HCT116 (cell line): ENCODE results near the gene ZNF625. TPM values are rescaled to one million over a fixed set of nuclear protein-coding genes. Genes with fewer than 3 reads are reported as not detected.
A peak's percentile ranks its signal among the peaks of the same experiment; 100 is the strongest.

Experiments used
- ATAC-seq: fragments of 200-7000 bp; cut with Tn5 transposase; 2 replicates; pipeline ENCODE4 v1.9.1; 2020; ENCODE audit warnings: mild to moderate bottlenecking, moderate library complexity
- BruUV-seq: library from RNA; stranded (reverse); fragments of 400-500 nt; replicated peaks from 2 replicates; lab custom pipeline; 2021; lab: Mats Ljungman, UMichigan
- CTCF ChIA-PET: fragments of 300-600 bp; sonication (Branson Sonifier 250); formaldehyde crosslinking; loops from one replicate; lab custom pipeline; 2021; ENCODE audit warnings: antibody characterized with exemption; lab: Charles Lee
- POLR2A ChIA-PET: fragments of 300-600, 350-600 bp; sonication (Branson Sonifier 250); formaldehyde crosslinking; loops from one replicate; lab custom pipeline; 2021; ENCODE audit warnings: antibody characterized with exemption; lab: Charles Lee
- RAD21 ChIA-PET, 2 experiments: fragments of 300-600 bp; sonication (Branson Sonifier 250); formaldehyde crosslinking; loops; one replicate each; lab custom pipeline; 2023; ENCODE audit warnings: low total read pairs in 2 of 2; ENCODE audit not compliant: uncharacterized antibody in 2 of 2, unreplicated experiment in 2 of 2, low non-redundant PET in 1 of 2; lab: Charles Lee
- DNase-seq: peaks from one replicate; pipeline ENCODE4 v3.0.0-alpha.2; 2010; ENCODE audit warnings: low read depth, low spot score
- H2AFZ ChIP-seq: fragments of 200-600 bp; shearing (Covaris generic), sonication (generic); 2 replicates; pipeline ENCODE4 v1.6.1; 2017; ENCODE audit warnings: low read depth, mixed run types, mixed read lengths, antibody characterized with exemption, low read length; ENCODE audit not compliant: poor library complexity, severe bottlenecking
- H3K27ac ChIP-seq: 2 replicates; pipeline ENCODE4 v1.5.1; 2012; ENCODE audit warnings: low read depth, low read length
- H3K27me3 ChIP-seq: fragments of 200-600 bp; sonication (generic); 2 replicates; pipeline ENCODE4 v1.6.1; 2016; ENCODE audit warnings: mixed run types, low read length, mixed read lengths; ENCODE audit not compliant: insufficient read depth
- H3K36me3 ChIP-seq, 2 experiments: fragments of 200-500 bp in 1 of 2; fragments of 200-600 bp in 1 of 2; sonication (Bioruptor generic) in 1 of 2; sonication (generic) in 1 of 2; 2 replicates each; pipeline versions ENCODE4 v1.5.1 to v1.6.1; 2014 to 2016; ENCODE audit warnings: low read length in 2 of 2, inconsistent platforms in 1 of 2, mixed read lengths in 1 of 2, mixed run types in 1 of 2; ENCODE audit not compliant: insufficient read depth in 2 of 2, control insufficient read depth in 1 of 2
- H3K4me1 ChIP-seq, 2 experiments: fragments of 200-600 bp in 1 of 2; sonication (generic) in 1 of 2; 2 replicates each; pipeline versions ENCODE4 v1.5.1 to v1.6.1; 2012 to 2017; ENCODE audit warnings: low read length in 2 of 2, inconsistent platforms in 1 of 2, mild to moderate bottlenecking in 1 of 2, mixed read lengths in 1 of 2, mixed run types in 1 of 2, moderate library complexity in 1 of 2; ENCODE audit not compliant: insufficient read depth in 2 of 2, control insufficient read depth in 1 of 2
- H3K4me2 ChIP-seq: fragments of 200-600 bp; sonication (generic); 2 replicates; pipeline ENCODE4 v1.6.1; 2017; ENCODE audit warnings: mixed run types, low read length, mixed read lengths
- H3K4me3 ChIP-seq, 2 experiments: fragments of 200-600 bp in 1 of 2; sonication (generic) in 1 of 2; replicated peaks in 1 of 2; 2 replicates each; pipeline ENCODE4 v1.5.1; 2011 to 2016; ENCODE audit warnings: low read length in 2 of 2, control low read depth in 1 of 2, low read depth in 1 of 2, mild to moderate bottlenecking in 1 of 2, mixed read lengths in 1 of 2, mixed run types in 1 of 2
- H3K79me2 ChIP-seq: fragments of 200-600 bp; sonication (generic); 2 replicates; pipeline ENCODE4 v1.6.1; 2017; ENCODE audit warnings: mild to moderate bottlenecking, mixed run types, low read length, moderate library complexity, mixed read lengths; ENCODE audit not compliant: insufficient read depth
- H3K9ac ChIP-seq: fragments of 200-600 bp; sonication (generic); 2 replicates; pipeline ENCODE4 v1.6.1; 2016; ENCODE audit warnings: low read length, mixed read lengths
- H3K9me2 ChIP-seq: fragments of 200-600 bp; sonication (generic), shearing (Covaris generic); 2 replicates; pipeline ENCODE4 v1.6.1; 2017; ENCODE audit warnings: mixed run types, mild to moderate bottlenecking, moderate library complexity; ENCODE audit not compliant: insufficient read depth
- H3K9me3 ChIP-seq, 2 experiments: fragments of 200-500 bp in 1 of 2; fragments of 200-600 bp in 1 of 2; sonication (Bioruptor generic) in 1 of 2; sonication (generic) in 1 of 2; 2 replicates each; pipeline ENCODE4 v1.6.1; 2014 to 2017; ENCODE audit warnings: low read length in 2 of 2, mixed read lengths in 2 of 2, inconsistent platforms in 1 of 2, low read depth in 1 of 2, mild to moderate bottlenecking in 1 of 2, mixed run types in 1 of 2, moderate library complexity in 1 of 2; ENCODE audit not compliant: control insufficient read depth in 1 of 2, insufficient read depth in 1 of 2
- H4K20me1 ChIP-seq: fragments of 200-600 bp; sonication (generic), shearing (Covaris generic); 2 replicates; pipeline ENCODE4 v1.6.1; 2017; ENCODE audit warnings: mixed run types, mild to moderate bottlenecking, moderate library complexity; ENCODE audit not compliant: insufficient read depth
- ATF3 ChIP-seq: IDR thresholded peaks from 2 replicates; pipeline ENCODE4 v1.6.1; 2012
- CBX3 ChIP-seq: IDR thresholded peaks from 2 replicates; pipeline ENCODE4 v1.6.1; 2012; ENCODE audit warnings: low read depth
- CEBPB ChIP-seq: IDR thresholded peaks from 2 replicates; pipeline ENCODE4 v1.6.1; 2012; ENCODE audit warnings: low read depth
- CTCF ChIP-seq, 3 experiments: fragments of 200-600 bp in 1 of 3; sonication (generic) in 1 of 3; IDR thresholded peaks in 2 of 3; conservative IDR thresholded peaks in 1 of 3; 2 replicates each; pipeline ENCODE4 v1.5.1; 2012 to 2017; ENCODE audit warnings: low read depth in 2 of 3, low read length in 2 of 3, antibody characterized with exemption in 1 of 3, borderline replicate concordance in 1 of 3, control low read depth in 1 of 3, mild to moderate bottlenecking in 1 of 3, mixed read lengths in 1 of 3, mixed run types in 1 of 3, moderate library complexity in 1 of 3; ENCODE audit not compliant: insufficient read depth in 1 of 3
- EGR1 ChIP-seq: IDR thresholded peaks from 2 replicates; pipeline ENCODE4 v1.6.1; 2012; ENCODE audit warnings: low read depth
- ELF1 ChIP-seq: IDR thresholded peaks from 2 replicates; pipeline ENCODE4 v1.6.1; 2012; ENCODE audit warnings: low read depth, borderline replicate concordance
- EZH2 ChIP-seq: fragments of 200-600 bp; sonication (generic); IDR thresholded peaks from 2 replicates; pipeline ENCODE4 v1.6.1; 2017; ENCODE audit warnings: antibody characterized with exemption, mixed run types
- EZH2phosphoT487 ChIP-seq: fragments of 200-600 bp; IDR thresholded peaks from 2 replicates; pipeline ENCODE4 v1.6.1; 2018; ENCODE audit warnings: antibody characterized with exemption, borderline replicate concordance
- FOSL1 ChIP-seq: IDR thresholded peaks from 2 replicates; pipeline ENCODE4 v1.6.1; 2012; ENCODE audit warnings: low read depth
- JUND ChIP-seq: IDR thresholded peaks from 2 replicates; pipeline ENCODE4 v1.6.1; 2012
- POLR2A ChIP-seq: IDR thresholded peaks from 2 replicates; pipeline ENCODE4 v1.7.0; 2011; ENCODE audit warnings: borderline replicate concordance; ENCODE audit not compliant: insufficient read depth, insufficient read length; ENCODE audit errors: extremely low read depth
- POLR2AphosphoS5 ChIP-seq: IDR thresholded peaks from 2 replicates; pipeline ENCODE4 v1.6.1; 2011; ENCODE audit warnings: mild to moderate bottlenecking, low read depth, low read length, moderate library complexity
- REST ChIP-seq: IDR thresholded peaks from 2 replicates; pipeline ENCODE4 v1.6.1; 2012; ENCODE audit warnings: low read depth
- SP1 ChIP-seq: IDR thresholded peaks from 2 replicates; pipeline ENCODE4 v1.6.1; 2012; ENCODE audit warnings: low read depth
- SRF ChIP-seq: IDR thresholded peaks from 2 replicates; pipeline ENCODE4 v1.6.1; 2012; ENCODE audit warnings: low read depth
- YY1 ChIP-seq: IDR thresholded peaks from 2 replicates; pipeline ENCODE4 v1.6.1; 2011; ENCODE audit warnings: low read length, low read depth, moderate library complexity, mild to moderate bottlenecking; ENCODE audit not compliant: insufficient replicate concordance; ENCODE audit errors: extremely low read depth
- ZBTB33 ChIP-seq: IDR thresholded peaks from 2 replicates; pipeline ENCODE4 v1.6.1; 2011; ENCODE audit warnings: mild to moderate bottlenecking, low read length, moderate library complexity; ENCODE audit not compliant: insufficient replicate concordance; ENCODE audit errors: extremely low read depth
- ZNF274 ChIP-seq: fragments of 200-500 bp; sonication (Bioruptor generic); IDR thresholded peaks from 2 replicates; pipeline ENCODE4 v1.6.1; 2014; ENCODE audit warnings: mild to moderate bottlenecking, low read depth, low read length, inconsistent platforms
- intact Hi-C: fragments of 100-400 bp; cut with micrococcal nuclease; formaldehyde crosslinking; loops from 2 replicates; pipeline ENCODE4 v1.10.0; 2022
- total RNA-seq: library from RNA; stranded (reverse); gene quantifications from one replicate; pipeline ENCODE4 v1.2.1, GENCODE V29; 2021; ENCODE audit not compliant: unreplicated experiment

Gene ZNF625
- total RNA-seq, 1 experiment from 2014 or later, result not detected

GRCh38 chr19:12141405-12141736 lies 15.2 kb downstream of the ZNF625 start:
- no peak overlapping the region for H3K4me3 ChIP-seq
- CTCF ChIA-PET, result no interaction called here

More at GRCh38 chr19:12141405-12141736, 15.2 kb downstream of the ZNF625 start:
- Histone ChIP-seq H4K20me1 (no peaks in the 10 kb centered on the region), H3K4me1 (no peaks in the 10 kb centered on the region), H3K9ac (no peak overlapping the region), H2AFZ (no peak overlapping the region), H3K36me3 (no peaks in the 10 kb centered on the region), H3K27me3 (no peaks in the 10 kb centered on the region), H3K9me2 (no peaks in the 10 kb centered on the region), H3K9me3 (peaks cover 13 to 16% of the 10 kb centered on the region in 2 experiments; a peak in 2 of 4 replicates), H3K27ac (no peak overlapping the region), H3K79me2 (no peaks in the 10 kb centered on the region), H3K4me2 (peak overlapping the region; percentile 60; the same call in 1 of the 2 replicates)
- ChIA-PET POLR2A (no interaction called here), RAD21 (no interaction called here)
- no TSS peak for BruUV-seq
- intact Hi-C loops, result loop anchor here (1.0 kb wide), 2 partner anchors 218 to 260 kb away; no protein-coding TSS in a partner anchor
- no peak for ATAC-seq
- no peak for DNase-seq
- no peak for TF ChIP-seq SRF
- TF ChIP-seq POLR2AphosphoS5, result no peak
- no peak for TF ChIP-seq ELF1
- TF ChIP-seq ZBTB33, result no peak
- TF ChIP-seq ZNF274, result no peak
- TF ChIP-seq EZH2, result no peak
- no peak for TF ChIP-seq JUND
- TF ChIP-seq YY1, result no peak
- no peak for TF ChIP-seq POLR2A
- TF ChIP-seq EZH2phosphoT487, result no peak
- TF ChIP-seq FOSL1, result no peak
- TF ChIP-seq CEBPB, result no peak
- TF ChIP-seq EGR1, result no peak
- TF ChIP-seq REST, result no peak
- TF ChIP-seq ATF3, result no peak
- TF ChIP-seq CTCF (IDR thresholded peaks at IDR 0.05 in 2 of 3, conservative IDR thresholded peaks at IDR 0.05 in 1 of 3; ENCODE audit: borderline replicate concordance in 1 of 3, insufficient read depth in 1 of 3, low read depth in 2 of 3, low read length in 2 of 3), result no peak
- TF ChIP-seq SP1, result no peak
- no peak for TF ChIP-seq CBX3
